Hepatocyte (in vitro differentiated cells): ENCODE measurements around the gene UBE2L3. TPM values are rescaled to one million over a fixed set of nuclear protein-coding genes. Genes with fewer than 3 reads are reported as not detected.

Experiments
- DNase-seq: peaks from one replicate; pipeline ENCODE4 v3.0.0-alpha.2; 2016; ENCODE audit warnings: low spot score
- H2AFZ ChIP-seq: fragments of 200-600 bp; sonication (generic); 2 replicates; pipeline ENCODE4 v1.6.0; 2016; ENCODE audit warnings: antibody characterized with exemption, mild to moderate bottlenecking
- H3K27ac ChIP-seq: fragments of 200-600 bp; sonication (generic); 2 replicates; pipeline ENCODE4 v1.5.1; 2016; ENCODE audit warnings: mild to moderate bottlenecking
- H3K27me3 ChIP-seq: fragments of 200-600 bp; sonication (generic); 2 replicates; pipeline ENCODE4 v1.6.1; 2016
- H3K36me3 ChIP-seq: fragments of 200-600 bp; sonication (generic); replicated peaks from 2 replicates; pipeline ENCODE4 v1.5.1; 2016; ENCODE audit warnings: low read depth; ENCODE audit not compliant: insufficient read depth
- H3K4me1 ChIP-seq: fragments of 200-600 bp; sonication (generic); 2 replicates; pipeline ENCODE4 v1.5.1; 2016; ENCODE audit warnings: mild to moderate bottlenecking, moderate library complexity; ENCODE audit not compliant: insufficient read depth
- H3K4me2 ChIP-seq: fragments of 200-600 bp; sonication (generic); 2 replicates; pipeline ENCODE4 v1.6.0; 2016
- H3K4me3 ChIP-seq: fragments of 200-600 bp; sonication (generic); 2 replicates; pipeline ENCODE4 v1.5.1; 2016; ENCODE audit warnings: mild to moderate bottlenecking
- H3K79me2 ChIP-seq: fragments of 200-600 bp; sonication (generic); 2 replicates; pipeline ENCODE4 v1.6.0; 2017; ENCODE audit warnings: mild to moderate bottlenecking
- H3K9me2 ChIP-seq: fragments of 200-600 bp; sonication (generic); replicated peaks from 2 replicates; pipeline ENCODE4 v1.6.0; 2017; ENCODE audit warnings: mild to moderate bottlenecking; ENCODE audit not compliant: insufficient read depth
- H3K9me3 ChIP-seq: fragments of 200-600 bp; sonication (generic); 2 replicates; pipeline ENCODE4 v1.5.1; 2016; ENCODE audit warnings: low read depth, mild to moderate bottlenecking
- H4K20me1 ChIP-seq: fragments of 200-600 bp; sonication (generic); 2 replicates; pipeline ENCODE4 v1.6.0; 2016; ENCODE audit warnings: mild to moderate bottlenecking; ENCODE audit not compliant: insufficient read depth, poor library complexity, severe bottlenecking
- EZH2 ChIP-seq: fragments of 200-600 bp; sonication (generic); IDR thresholded peaks from 2 replicates; pipeline ENCODE4 v1.6.1; 2016; ENCODE audit warnings: antibody characterized with exemption, mild to moderate bottlenecking, borderline replicate concordance
- EZH2phosphoT487 ChIP-seq: fragments of 200-600 bp; sonication (generic); IDR thresholded peaks from one replicate; pipeline ENCODE4 v1.6.1; 2018; ENCODE audit warnings: antibody characterized with exemption, mild to moderate bottlenecking, low read depth, moderate library complexity; ENCODE audit not compliant: unreplicated experiment, severe bottlenecking
- WGBS: methylation state at CpG from one replicate; pipeline ENCODE4 v1.1.6; 2016; ENCODE audit warnings: low lambda C conversion rate; ENCODE audit errors: missing lambda C conversion rate; 5-methylcytosine and 5-hydroxymethylcytosine counted together
- polyA plus RNA-seq: library from polyadenylated mRNA; unstranded; fragments of >200 nt; fragmentation: Nextera tagmentation; extraction: Ambion mirVana; gene quantifications from 2 replicates; pipeline ENCODE4 v1.2.1, GENCODE V29; 2016
- total RNA-seq: library from RNA; depleted of rRNA; stranded (reverse); fragments of >200 nt; gene quantifications from 2 replicates; pipeline ENCODE4 v1.2.3, GENCODE V29; 2014
- TF ChIP-seq, protein P1 (sequence below): fragments of 200-600 bp; sonication (generic); IDR thresholded peaks from 2 replicates; pipeline ENCODE4 v1.5.1; 2016; ENCODE audit warnings: antibody characterized with exemption, mild to moderate bottlenecking; ENCODE audit not compliant: poor library complexity

The UBE2L3 gene
- total and polyA plus RNA-seq, 2 experiments from 2014 or later, result 49.3 to 91.0 TPM

DNA sequence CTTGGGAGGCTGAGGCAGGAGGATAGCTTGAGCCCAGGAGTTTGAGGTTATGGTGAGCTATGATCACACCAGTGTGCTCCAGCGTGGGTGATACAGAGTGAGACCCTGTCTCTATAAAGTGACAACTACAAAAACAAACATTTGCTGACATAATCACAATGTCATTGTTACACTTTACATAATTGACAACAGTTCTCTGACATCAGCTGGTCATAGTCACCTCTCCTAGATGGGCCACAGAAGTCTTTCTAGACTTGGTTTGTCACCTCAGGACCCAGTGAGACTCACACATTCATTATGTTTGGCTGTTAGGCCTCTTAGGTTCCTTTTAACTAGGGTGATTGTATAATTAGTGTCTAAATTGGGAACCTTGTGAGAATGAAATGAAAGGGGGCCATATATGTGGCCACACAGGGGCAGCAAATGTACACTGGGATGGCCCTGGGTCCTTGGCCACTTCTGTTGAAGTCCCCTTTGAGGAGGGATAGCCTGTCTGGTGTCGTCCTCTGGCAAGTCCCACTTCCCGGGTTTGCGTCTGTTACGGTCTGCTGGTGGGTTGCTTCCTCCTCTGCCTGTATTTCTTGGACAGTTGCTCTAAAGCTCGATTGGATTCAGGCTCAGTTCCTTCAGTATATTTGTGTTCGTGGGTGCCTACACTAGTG is 92.5 kb downstream of the UBE2L3 start:
- Histone ChIP-seq H3K4me3 (no peak overlapping the region), H3K36me3 (no peaks in the 10 kb centered on the region)
- 87% methylated on average over 7 of the region's 7 CpGs for WGBS

DNA sequence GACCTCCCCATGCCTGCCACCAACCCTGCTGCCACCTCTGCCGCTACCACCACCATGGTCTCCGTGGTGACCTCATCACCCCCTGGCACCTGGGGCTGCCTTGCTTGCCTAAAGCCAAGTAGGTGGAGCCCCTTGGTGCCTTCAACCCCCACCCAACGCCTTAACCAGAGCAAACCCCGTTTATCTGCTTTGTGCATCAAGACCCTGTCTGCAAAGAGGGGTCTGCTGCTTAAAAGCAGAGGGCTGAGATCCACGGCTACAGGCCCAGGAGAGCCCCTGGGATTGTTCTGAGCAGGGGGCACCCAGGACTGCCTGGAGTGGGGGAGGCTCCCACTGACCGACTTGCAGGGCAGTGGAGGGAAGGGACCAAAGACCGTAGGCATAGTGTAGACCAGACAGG is 93.4 kb downstream of the UBE2L3 start:
- TF ChIP-seq, protein P1, sequence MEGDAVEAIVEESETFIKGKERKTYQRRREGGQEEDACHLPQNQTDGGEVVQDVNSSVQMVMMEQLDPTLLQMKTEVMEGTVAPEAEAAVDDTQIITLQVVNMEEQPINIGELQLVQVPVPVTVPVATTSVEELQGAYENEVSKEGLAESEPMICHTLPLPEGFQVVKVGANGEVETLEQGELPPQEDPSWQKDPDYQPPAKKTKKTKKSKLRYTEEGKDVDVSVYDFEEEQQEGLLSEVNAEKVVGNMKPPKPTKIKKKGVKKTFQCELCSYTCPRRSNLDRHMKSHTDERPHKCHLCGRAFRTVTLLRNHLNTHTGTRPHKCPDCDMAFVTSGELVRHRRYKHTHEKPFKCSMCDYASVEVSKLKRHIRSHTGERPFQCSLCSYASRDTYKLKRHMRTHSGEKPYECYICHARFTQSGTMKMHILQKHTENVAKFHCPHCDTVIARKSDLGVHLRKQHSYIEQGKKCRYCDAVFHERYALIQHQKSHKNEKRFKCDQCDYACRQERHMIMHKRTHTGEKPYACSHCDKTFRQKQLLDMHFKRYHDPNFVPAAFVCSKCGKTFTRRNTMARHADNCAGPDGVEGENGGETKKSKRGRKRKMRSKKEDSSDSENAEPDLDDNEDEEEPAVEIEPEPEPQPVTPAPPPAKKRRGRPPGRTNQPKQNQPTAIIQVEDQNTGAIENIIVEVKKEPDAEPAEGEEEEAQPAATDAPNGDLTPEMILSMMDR, result no peak
- TF ChIP-seq EZH2phosphoT487, result no peak
- TF ChIP-seq EZH2, result no peak
- no peak overlapping the region for H3K27ac ChIP-seq
- no peaks in the 10 kb centered on the region for H3K27me3 ChIP-seq
- no peak overlapping the region for H3K4me2 ChIP-seq
- 90% methylated on average over 7 of the region's 7 CpGs for WGBS
- H3K36me3 ChIP-seq, result no peaks in the 10 kb centered on the region
- peaks cover 4% of the 10 kb centered on the region for H3K4me1 ChIP-seq
- DNase-seq, result no peak
- H3K79me2 ChIP-seq, result no peaks in the 10 kb centered on the region
- no peaks in the 10 kb centered on the region for H3K9me3 ChIP-seq
- H3K9me2 ChIP-seq, result no peaks in the 10 kb centered on the region
- no peak overlapping the region for H3K4me3 ChIP-seq
- no peaks in the 10 kb centered on the region for H4K20me1 ChIP-seq
- no peak overlapping the region for H2AFZ ChIP-seq

More for the DNA sequence above, 92.5 kb downstream of the UBE2L3 start:
- H2AFZ ChIP-seq, result no peak overlapping the region
- no peak for DNase-seq
- H3K9me2 ChIP-seq, result no peaks in the 10 kb centered on the region
- H3K4me1 ChIP-seq, result peaks cover 4% of the 10 kb centered on the region
- H3K79me2 ChIP-seq, result no peaks in the 10 kb centered on the region
- H3K9me3 ChIP-seq, result no peaks in the 10 kb centered on the region
- no peak overlapping the region for H3K27ac ChIP-seq
- TF ChIP-seq EZH2phosphoT487, result no peak
- TF ChIP-seq, protein P1, result no peak
- TF ChIP-seq EZH2, result no peak
- no peaks in the 10 kb centered on the region for H4K20me1 ChIP-seq
- no peak overlapping the region for H3K4me2 ChIP-seq
- no peaks in the 10 kb centered on the region for H3K27me3 ChIP-seq

GRCh38 chr22:21661991-21662390 is 94.5 kb downstream of the UBE2L3 start:
- H3K9me3 ChIP-seq, result no peaks in the 10 kb centered on the region
- no peak for DNase-seq
- TF ChIP-seq, protein P1, result no peak
- TF ChIP-seq EZH2, result no peak
- no peak for TF ChIP-seq EZH2phosphoT487
- no peaks in the 10 kb centered on the region for H3K27me3 ChIP-seq
- no peak overlapping the region for H3K4me3 ChIP-seq
- no peaks in the 10 kb centered on the region for H3K9me2 ChIP-seq
- 95% methylated on average over 5 of the region's 5 CpGs for WGBS
- H4K20me1 ChIP-seq, result no peaks in the 10 kb centered on the region
- no peak overlapping the region for H3K27ac ChIP-seq
- H2AFZ ChIP-seq, result no peak overlapping the region
- H3K36me3 ChIP-seq, result no peaks in the 10 kb centered on the region
- H3K79me2 ChIP-seq, result peaks cover 7% of the 10 kb centered on the region
- H3K4me2 ChIP-seq, result no peak overlapping the region
- peaks cover 8% of the 10 kb centered on the region for H3K4me1 ChIP-seq
